Neural cell (in vitro differentiated cells): ENCODE data around the gene TFAP2C.

Experiments used
- CTCF ChIP-seq: fragments of 450-650 bp; IDR thresholded peaks from 2 replicates; pipeline ENCODE4 v1.5.1; 2014; ENCODE audit warnings: antibody characterized with exemption, mild to moderate bottlenecking, moderate library complexity; ENCODE audit not compliant: poor library complexity, severe bottlenecking
- EP300 ChIP-seq: fragments of 450-650 bp; conservative IDR thresholded peaks from 2 replicates; pipeline ENCODE4 v1.6.1; 2014; ENCODE audit warnings: antibody characterized with exemption, mild to moderate bottlenecking, moderate library complexity; ENCODE audit not compliant: poor library complexity, severe bottlenecking
- EZH2 ChIP-seq: fragments of 200-600, 300-800 bp; shearing (Covaris generic), sonication (generic); IDR thresholded peaks from 2 replicates; pipeline ENCODE4 v1.6.1; 2014; ENCODE audit warnings: antibody characterized with exemption, low read length, borderline replicate concordance, mild to moderate bottlenecking; ENCODE audit not compliant: insufficient read depth, poor library complexity, severe bottlenecking
- MXI1 ChIP-seq: fragments of 450-650 bp; conservative IDR thresholded peaks from 2 replicates; pipeline ENCODE4 v1.6.1; 2014; ENCODE audit warnings: antibody characterized with exemption, mild to moderate bottlenecking; ENCODE audit not compliant: poor library complexity, severe bottlenecking
- POLR2AphosphoS5 ChIP-seq: IDR thresholded peaks from 2 replicates; pipeline ENCODE4 v1.6.1; 2012
- RAD21 ChIP-seq: fragments of 450-650 bp; conservative IDR thresholded peaks from 2 replicates; pipeline ENCODE4 v1.6.1; 2014; ENCODE audit warnings: antibody characterized with exemption, mild to moderate bottlenecking, moderate library complexity
- REST ChIP-seq: IDR thresholded peaks from 2 replicates; pipeline ENCODE4 v1.6.1; 2012; ENCODE audit warnings: borderline replicate concordance
- SMC3 ChIP-seq: fragments of 450-650 bp; conservative IDR thresholded peaks from 2 replicates; pipeline ENCODE4 v1.6.1; 2014; ENCODE audit warnings: antibody characterized with exemption, mild to moderate bottlenecking, moderate library complexity; ENCODE audit not compliant: poor library complexity
- TAF1 ChIP-seq: IDR thresholded peaks from 2 replicates; pipeline ENCODE4 v1.6.1; 2012; ENCODE audit warnings: low read depth

GRCh38 chr20:56688106-56688505 is 59.0 kb downstream of the TFAP2C start:
- no peak for TF ChIP-seq CTCF
- no peak for TF ChIP-seq MXI1
- no peak for TF ChIP-seq TAF1
- no peak for TF ChIP-seq EZH2
- TF ChIP-seq SMC3, result no peak
- TF ChIP-seq POLR2AphosphoS5, result no peak
- TF ChIP-seq EP300, result no peak
- TF ChIP-seq RAD21, result no peak
- TF ChIP-seq REST, result no peak
